EH (cell line): Measurements from ENCODE around the gene COPZ1.
A peak's percentile ranks its signal among the peaks of the same experiment; 100 is the strongest.
"Not testable (repeated sequence)": the region's sequence is repeated elsewhere in the genome, so short reads cannot be mapped to it uniquely, and the experiment has no call there.

Experiments
- DNase-seq: peaks from one replicate; pipeline ENCODE4 v3.0.0-alpha.2; 2015; ENCODE audit warnings: low read depth

The COPZ1 gene, protein sequence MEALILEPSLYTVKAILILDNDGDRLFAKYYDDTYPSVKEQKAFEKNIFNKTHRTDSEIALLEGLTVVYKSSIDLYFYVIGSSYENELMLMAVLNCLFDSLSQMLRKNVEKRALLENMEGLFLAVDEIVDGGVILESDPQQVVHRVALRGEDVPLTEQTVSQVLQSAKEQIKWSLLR

GRCh38 chr12:54324617-54325441, at the start of gene COPZ1:
Gene COPZ1 (plus strand): TSS chr12:54325131. CDS start chr12:54325164, 33 bp downstream.
- peak; percentile 100 for DNase-seq

- no peak for DNase-seq
Measured at GRCh38 chr12:54276368-54276767, 48.6 kb upstream of the COPZ1 start.

DNA sequence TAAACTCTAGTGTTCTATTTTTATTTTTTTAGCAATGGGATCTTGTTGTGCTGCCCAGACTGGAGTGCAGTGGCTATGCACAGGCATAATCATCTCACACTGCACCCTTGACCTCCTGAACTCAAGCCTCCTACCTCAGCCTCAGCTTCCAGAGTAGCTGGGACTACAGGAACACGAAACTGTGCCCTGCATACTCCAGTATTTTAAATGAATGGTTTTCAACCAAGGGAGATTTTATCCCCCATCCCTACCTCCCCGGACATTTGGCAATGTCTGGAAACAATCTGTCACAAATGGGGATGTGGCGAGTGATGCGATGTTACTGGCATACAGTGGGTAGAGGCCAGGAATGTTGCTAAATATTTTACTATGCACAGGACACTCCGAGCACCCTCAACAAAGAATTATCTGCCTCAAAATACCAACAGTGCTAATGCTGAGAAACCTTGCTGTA, 47.1 kb upstream of the COPZ1 start:
- DNase-seq, result peak; percentile 82

GRCh38 chr12:54279227-54279631, 45.7 kb upstream of the COPZ1 start:
- no peak for DNase-seq

- DNase-seq, result peak; percentile 100
Measured at GRCh38 chr12:54279632-54280467, 45.1 kb upstream of the COPZ1 start, which contains the start of gene CBX5. Gene CBX5 (minus strand): TSS chr12:54280122. CDS start chr12:54257650, 22,472 bp downstream.

GRCh38 chr12:54280468-54281260, 44.3 kb upstream of the COPZ1 start, which contains the start of gene HNRNPA1:
Gene HNRNPA1 (plus strand): TSS chr12:54280726. CDS start chr12:54280808, 82 bp downstream.
- peak; percentile 100 for DNase-seq

DNA sequence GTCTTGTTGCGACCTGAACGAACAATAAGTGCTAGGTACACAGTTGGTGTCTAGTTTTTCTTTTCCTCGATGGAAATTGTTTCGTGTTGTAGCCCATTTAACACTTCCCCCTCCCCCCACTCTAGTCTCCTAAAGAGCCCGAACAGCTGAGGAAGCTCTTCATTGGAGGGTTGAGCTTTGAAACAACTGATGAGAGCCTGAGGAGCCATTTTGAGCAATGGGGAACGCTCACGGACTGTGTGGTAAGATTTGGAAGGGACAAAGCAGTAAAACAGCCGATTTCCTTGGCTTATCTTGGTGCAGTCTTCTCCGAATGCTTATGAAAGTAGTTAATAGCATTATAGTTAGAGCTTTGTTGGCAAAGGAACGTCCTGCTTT, 43.7 kb upstream of the COPZ1 start:
- not testable (repeated sequence) for DNase-seq

DNA sequence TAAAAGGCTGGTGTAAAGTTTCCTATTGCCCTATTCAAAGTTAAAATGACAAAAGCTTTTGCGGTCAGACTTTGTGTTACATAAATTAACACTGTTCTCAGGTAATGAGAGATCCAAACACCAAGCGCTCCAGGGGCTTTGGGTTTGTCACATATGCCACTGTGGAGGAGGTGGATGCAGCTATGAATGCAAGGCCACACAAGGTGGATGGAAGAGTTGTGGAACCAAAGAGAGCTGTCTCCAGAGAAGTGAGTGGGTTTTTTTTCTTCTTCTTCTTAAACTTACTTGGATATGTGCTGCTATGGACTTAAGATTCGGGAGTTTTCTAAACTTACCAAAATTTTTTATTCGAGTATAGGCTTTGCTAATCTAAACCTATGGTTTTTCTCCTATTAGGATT, 43.2 kb upstream of the COPZ1 start:
- DNase-seq, result not testable (repeated sequence)

GRCh38 chr12:54282949-54283593, 41.9 kb upstream of the COPZ1 start:
- DNase-seq, result no peak

GRCh38 chr12:54284070-54284780, 40.7 kb upstream of the COPZ1 start:
- DNase-seq, result not testable (repeated sequence)

DNA sequence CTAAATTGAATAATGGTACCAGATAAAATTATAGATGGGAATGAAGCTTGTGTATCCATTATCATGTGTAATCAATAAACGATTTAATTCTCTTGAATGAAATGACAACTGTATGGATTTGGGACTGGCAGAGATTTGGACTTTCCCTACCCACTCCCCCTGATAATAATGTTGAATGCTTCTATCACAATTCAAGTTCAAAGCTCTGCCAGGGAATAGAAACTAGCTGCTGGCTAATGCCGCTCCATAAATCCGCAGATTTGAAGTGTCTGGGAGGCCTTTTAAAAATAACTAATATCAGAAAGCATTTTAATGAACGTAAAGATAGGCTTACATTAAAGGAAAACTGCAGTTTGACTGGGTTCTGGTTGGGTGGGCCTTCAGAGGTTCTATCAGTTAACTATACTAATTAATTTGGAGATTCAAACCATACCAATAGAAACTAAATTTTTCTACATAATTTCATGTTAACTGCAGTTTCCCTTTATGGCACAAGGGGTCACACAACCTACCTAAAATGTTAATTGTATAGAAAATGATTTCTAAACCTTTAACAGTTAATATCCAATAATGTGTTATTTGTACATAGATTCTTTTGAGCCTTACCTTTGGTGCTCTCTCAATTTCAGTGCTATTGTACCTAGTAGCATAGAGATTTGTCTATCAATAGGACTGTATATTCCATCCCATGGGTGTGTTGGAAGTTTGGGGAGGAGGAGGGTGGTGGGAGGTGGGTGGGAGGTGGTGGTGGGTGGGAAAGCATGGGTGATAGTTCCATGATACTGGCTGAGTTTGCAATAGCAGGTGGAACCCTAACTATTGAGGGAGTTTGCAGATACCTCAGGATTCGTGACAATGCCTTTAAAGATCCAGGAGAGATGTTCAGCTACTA, 39.5 kb upstream of the COPZ1 start:
- DNase-seq, result no peak

- DNase-seq, result no peak
Measured at GRCh38 chr12:54286042-54287030, 38.6 kb upstream of the COPZ1 start.

DNA sequence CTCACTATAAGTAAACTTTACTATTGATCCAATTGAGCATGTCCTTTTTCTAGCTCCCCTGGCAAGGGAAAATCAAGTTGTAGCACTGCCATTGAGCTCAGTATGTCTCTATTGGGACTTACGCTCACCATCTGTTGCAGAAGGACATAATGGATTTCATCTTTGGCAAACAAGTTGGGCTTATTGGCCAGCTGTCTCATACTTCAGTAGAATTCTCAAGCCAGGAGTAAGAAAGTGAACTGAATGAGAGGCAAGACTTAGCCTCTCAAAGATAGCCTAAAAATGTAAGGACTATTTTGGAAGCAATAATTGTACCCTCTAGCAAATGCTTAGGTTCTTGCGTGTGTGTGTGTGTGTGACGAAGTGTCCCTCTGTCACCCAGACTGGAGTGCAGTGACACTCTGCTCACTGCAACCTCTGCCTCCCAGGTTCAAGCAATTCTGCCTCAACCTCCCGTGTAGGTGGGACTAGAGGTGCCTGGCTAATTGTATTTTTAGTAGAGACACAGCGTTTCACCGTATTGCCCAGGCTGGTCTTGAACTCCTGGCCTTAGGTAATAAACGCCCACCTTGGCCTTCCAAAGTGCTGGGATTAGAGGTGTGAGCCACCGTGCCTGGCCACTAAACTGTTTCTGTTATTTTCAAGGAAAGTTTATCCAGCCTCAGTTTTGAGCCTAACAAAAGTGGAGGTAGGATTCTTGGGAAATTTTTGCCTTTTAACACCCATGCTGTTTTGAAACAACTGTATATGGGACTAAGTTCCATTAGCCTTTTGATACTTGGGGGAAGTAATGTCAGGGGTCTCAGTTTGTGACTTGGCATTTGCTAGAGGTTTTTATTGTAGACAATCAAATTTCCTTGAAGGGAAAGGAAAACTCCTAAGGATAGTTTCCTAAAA, 37.4 kb upstream of the COPZ1 start:
- DNase-seq, result no peak

DNA sequence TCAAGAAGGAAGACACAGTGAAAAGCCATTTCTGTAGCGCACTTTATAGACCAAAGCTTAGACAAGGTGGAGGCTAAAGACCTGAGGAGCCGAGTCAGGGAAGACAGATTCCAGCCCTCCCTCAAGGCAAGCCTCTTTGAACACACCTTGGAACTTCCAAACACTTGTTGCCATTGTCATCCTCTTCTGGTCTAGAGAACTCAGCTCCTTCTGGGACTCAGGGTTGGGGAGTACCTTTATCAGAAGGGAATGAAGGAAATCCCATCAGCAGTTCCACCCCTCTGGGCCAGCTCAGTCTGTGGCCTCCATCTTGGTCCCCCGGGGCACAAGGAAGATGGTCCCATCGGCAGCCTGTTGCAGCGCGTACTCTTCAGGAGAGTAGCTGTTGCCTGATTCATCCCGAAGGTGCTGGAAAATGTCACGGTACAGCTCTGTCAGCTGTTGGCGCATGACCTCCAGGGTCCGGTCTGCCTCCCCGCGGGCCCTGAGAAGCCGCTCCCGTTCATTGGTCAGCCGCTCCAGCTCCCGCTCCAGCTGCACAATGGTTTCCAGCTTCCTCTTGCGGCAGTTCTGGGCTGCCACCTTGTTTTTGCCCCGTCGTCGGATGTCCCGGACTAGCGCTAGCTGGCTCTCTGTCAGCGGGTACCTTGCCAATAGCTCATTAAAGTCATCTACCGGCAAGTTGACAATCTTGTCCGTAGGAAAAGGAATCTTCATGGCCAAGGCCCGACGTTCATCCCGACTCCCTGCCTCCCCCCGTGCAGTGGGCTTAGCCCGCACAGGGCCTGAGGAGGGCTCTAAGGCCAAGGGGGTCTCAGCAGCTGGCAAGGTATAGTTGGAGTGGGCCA, 32.6 kb upstream of the COPZ1 start:
- no peak for DNase-seq

- no peak for DNase-seq
Measured at GRCh38 chr12:54292931-54293241, 32.0 kb upstream of the COPZ1 start.
